Skeletal muscle satellite cell (primary cell): Measurements from ENCODE around the gene SHROOM1.
A peak's percentile ranks its signal among the peaks of the same experiment; 100 is the strongest.

Source experiments
- H3K27me3 ChIP-seq: 2 replicates; pipeline ENCODE4 v1.7.0; 2013; ENCODE audit warnings: low read length; ENCODE audit not compliant: control insufficient read depth, insufficient read depth
- H3K36me3 ChIP-seq: 2 replicates; pipeline ENCODE4 v1.7.0; 2013; ENCODE audit warnings: mild to moderate bottlenecking, control low read depth, low read length; ENCODE audit not compliant: insufficient read depth
- H3K4me1 ChIP-seq: 2 replicates; pipeline ENCODE4 v1.7.0; 2013; ENCODE audit warnings: low read length; ENCODE audit not compliant: control insufficient read depth, insufficient read depth
- H3K4me2 ChIP-seq: 2 replicates; pipeline ENCODE4 v1.7.0; 2013; ENCODE audit warnings: mild to moderate bottlenecking, low read length
- H3K4me3 ChIP-seq: 2 replicates; pipeline ENCODE4 v1.7.0; 2013; ENCODE audit warnings: low read length
- H3K9ac ChIP-seq: 2 replicates; pipeline ENCODE4 v1.7.0; 2013; ENCODE audit warnings: mild to moderate bottlenecking, low read depth, low read length, moderate library complexity
- H3K9me3 ChIP-seq: replicated peaks from 2 replicates; pipeline ENCODE4 v1.7.0; 2013; ENCODE audit warnings: mild to moderate bottlenecking, control low read depth, low read length

The SHROOM1 gene

DNA sequence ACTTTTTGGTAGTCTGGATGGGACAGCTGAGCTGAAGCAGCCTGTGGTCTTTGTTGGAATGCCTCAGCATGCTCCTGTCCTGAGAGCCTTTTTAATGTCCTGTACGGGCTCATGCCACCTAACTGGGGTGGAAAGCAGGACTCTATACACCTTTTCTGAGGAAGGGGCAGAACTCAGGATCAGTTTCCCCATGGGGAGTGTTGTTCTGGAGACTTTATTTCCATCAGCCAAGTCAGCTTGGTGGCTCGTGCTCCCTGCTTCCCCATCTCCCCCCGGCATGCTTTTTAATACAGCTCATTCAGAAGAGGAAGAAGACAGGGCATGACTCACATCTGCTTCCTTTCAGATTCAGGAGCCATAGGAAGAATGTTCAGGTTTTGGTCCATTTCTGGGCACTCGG, 48.3 kb downstream of the SHROOM1 start:
- Histone ChIP-seq H3K4me2 (peak overlapping the region; percentile 9), H3K9me3 (no peaks in the 10 kb centered on the region), H3K27me3 (no peaks in the 10 kb centered on the region), H3K9ac (no peak overlapping the region), H3K4me3 (peak overlapping the region; percentile 5), H3K36me3 (no peaks in the 10 kb centered on the region), H3K4me1 (peaks cover 17% of the 10 kb centered on the region)

DNA sequence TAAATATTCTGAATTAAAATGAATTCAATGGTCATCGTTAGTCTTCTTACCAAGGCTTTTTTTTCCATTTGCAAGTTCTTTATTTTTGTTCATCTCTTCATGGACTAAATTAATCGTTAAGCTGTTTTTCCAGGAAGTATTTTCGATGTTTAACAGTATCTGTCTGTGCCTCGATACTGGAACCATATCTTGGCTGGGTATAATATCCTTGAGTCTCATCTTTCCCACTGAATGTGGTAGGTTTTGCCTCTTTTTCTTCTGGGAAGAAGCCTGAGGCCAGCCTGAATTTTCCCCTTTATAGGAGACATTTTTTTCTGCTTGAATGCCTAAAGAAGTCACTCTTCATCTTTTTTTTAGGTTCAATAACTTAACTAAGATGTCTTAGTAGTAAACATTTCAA, 49.4 kb downstream of the SHROOM1 start:
- Histone ChIP-seq H3K4me1 (peaks cover 16% of the 10 kb centered on the region), H3K27me3 (no peaks in the 10 kb centered on the region), H3K4me2 (no peak overlapping the region), H3K4me3 (no peak overlapping the region), H3K9ac (no peak overlapping the region), H3K9me3 (no peaks in the 10 kb centered on the region), H3K36me3 (no peaks in the 10 kb centered on the region)

DNA sequence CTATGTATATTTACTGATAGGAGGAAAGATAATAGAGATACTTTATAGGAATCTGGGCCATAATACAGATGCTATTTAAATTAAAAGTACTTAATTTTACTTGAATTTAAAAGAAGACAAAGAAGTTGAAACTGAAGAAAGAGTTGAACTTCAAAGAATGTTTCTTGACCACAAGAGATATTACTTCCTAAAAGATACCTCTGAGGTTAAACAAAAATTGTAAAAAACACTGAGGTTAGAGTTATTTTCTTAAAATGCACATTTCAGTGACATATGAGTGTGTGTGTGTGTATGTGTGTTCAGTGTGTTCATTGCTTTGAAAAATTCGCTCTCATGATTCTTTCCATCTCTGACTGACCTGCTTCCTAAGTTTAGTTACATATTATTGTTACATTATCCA, 49.9 kb downstream of the SHROOM1 start:
- no peaks in the 10 kb centered on the region for H3K9me3 ChIP-seq
- no peak overlapping the region for H3K4me2 ChIP-seq
- no peak overlapping the region for H3K4me3 ChIP-seq
- no peaks in the 10 kb centered on the region for H3K27me3 ChIP-seq
- no peaks in the 10 kb centered on the region for H3K36me3 ChIP-seq
- H3K9ac ChIP-seq, result no peak overlapping the region
- peaks cover 19% of the 10 kb centered on the region for H3K4me1 ChIP-seq

DNA sequence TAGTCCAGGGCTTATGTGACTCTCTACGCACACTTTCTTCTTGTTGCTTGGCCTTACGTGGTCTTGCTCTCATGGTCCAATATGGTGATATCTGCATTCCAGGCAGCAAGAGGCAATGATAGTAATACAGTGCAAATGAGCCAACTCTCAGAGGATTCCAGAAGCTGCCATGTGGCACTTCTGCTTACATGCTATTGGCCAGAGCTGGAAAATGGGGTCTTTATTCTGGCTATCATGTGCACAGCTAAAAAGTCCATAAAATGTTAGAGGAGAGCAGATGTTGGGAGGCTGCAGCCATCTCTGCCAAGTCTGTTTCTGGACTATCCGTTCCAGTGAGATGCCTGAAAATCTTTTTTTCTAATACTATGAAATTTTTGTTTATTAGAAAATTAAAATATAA, 50.5 kb downstream of the SHROOM1 start:
- H3K36me3 ChIP-seq, result no peaks in the 10 kb centered on the region
- H3K4me3 ChIP-seq, result no peak overlapping the region
- no peaks in the 10 kb centered on the region for H3K27me3 ChIP-seq

DNA sequence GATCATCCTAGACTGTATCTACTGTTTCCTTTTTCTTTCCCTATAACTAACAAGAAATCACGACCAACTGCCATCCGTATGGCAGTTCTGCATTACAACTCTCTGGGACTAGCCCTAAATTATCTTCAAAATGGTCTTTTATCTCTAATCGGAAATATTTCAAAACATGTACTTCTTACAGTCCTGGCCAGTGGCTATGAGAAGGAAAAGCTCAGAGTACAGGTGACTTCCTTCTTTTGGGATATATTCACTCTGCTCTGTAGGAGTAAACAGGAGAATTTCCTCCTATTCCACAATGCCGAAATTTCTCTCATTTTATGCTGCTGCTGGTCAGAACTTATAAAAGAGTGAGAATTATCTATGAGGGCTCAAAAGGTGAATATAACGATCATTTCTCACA, 51.6 kb downstream of the SHROOM1 start:
- Histone ChIP-seq H3K4me1 (peaks cover 36% of the 10 kb centered on the region), H3K9ac (no peak overlapping the region), H3K36me3 (no peaks in the 10 kb centered on the region), H3K4me2 (no peak overlapping the region), H3K9me3 (no peaks in the 10 kb centered on the region), H3K27me3 (no peaks in the 10 kb centered on the region), H3K4me3 (no peak overlapping the region)

More for the DNA sequence above, 50.5 kb downstream of the SHROOM1 start:
- Histone ChIP-seq H3K9ac (no peak overlapping the region), H3K4me1 (peaks cover 25% of the 10 kb centered on the region), H3K4me2 (no peak overlapping the region), H3K9me3 (no peaks in the 10 kb centered on the region)

DNA sequence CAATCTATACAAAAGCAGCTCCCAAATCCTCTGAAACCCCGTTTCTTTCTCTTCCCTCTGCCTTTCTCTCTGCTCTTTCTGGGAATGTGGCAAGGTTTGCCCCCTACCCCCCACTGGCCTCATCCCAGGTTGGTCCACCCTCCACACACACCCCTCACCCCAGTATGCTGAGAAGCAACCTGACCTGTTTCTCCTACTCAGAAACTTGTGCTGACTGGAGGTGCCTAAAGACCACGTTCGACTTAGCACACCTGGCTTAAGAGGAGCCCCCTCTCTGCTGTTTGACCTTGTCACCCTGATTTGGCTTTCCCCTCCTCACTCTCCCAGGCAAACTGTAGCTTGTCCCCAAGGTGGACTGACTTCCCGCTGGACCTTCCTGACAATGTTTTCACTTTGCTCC, 52.3 kb downstream of the SHROOM1 start:
- peak overlapping the region; percentile 84 for H3K4me3 ChIP-seq

DNA sequence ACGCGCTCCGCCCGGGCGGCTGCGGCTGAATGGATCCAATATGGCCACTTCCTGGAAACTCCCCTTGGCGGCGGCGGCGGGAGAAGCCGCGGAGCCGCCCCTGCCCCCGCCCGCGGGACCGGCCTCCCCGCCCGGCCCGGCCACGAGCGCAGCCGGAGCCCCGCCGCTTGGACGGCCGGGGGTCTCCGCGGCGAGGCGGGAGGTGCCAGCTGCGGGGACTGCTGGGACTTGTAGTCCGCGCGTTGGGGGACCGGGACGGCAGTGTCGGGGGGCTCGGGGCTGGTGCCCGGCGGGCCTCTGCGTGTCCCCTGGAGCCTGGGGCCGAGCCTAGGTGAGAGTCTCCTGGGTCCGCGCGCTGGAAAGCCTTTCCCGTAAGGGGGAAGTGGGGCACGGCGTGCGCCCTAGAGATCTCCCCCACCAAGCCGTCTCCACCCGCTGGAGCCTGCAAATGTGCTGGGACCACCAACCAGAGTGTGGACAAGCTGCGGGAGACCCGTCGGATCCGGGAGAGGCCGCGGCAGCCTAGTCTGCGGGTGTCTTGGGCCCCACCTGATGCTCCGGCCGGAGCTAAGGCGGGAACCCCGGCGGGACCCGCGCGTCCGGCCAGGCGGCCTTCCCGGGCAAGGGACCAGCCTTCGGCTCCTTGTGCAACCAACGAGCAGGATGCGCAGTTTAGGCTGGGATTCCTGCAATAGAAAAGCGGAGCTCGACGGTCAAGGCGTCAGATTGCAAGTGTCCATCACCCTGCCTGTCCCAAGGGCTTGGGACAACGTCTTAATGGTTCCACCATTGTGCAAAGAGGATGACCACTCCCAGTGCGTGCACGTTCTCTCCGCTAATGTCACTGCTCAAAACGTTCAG, 53.0 kb downstream of the SHROOM1 start, which contains the start of gene SEPTIN8:
Gene SEPTIN8, minus strand, starts transcription at position 31 of the 861 bp plus-strand sequence. CDS start 102 bp downstream, outside the sequence.
- Histone ChIP-seq H3K4me2 (peak within 1 kb of the TSS; percentile 97), H3K27me3 (no peaks in the 10 kb centered on the region)

More for the DNA sequence above, 52.3 kb downstream of the SHROOM1 start:
- Histone ChIP-seq H3K4me2 (peak overlapping the region; percentile 97), H3K27me3 (no peaks in the 10 kb centered on the region), H3K9ac (peak overlapping the region; percentile 82), H3K36me3 (no peaks in the 10 kb centered on the region), H3K9me3 (no peaks in the 10 kb centered on the region), H3K4me1 (peaks cover 37% of the 10 kb centered on the region)

DNA sequence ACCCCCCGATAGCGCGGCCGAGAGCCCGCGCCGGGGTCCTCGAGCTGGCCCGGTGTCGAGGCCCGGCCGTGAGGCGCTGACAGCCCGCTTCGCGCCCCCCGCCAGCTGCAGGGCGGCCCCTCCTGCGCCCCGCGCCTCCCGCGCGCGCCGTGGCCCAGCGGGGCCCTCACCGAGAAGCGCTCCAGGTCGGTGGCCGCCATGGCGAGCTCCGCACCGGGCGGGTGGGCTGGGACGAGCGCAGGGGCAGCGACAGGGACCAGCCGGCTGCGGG, 53.6 kb downstream of the SHROOM1 start:
- Histone ChIP-seq H3K4me2 (peak overlapping the region; percentile 97), H3K27me3 (no peaks in the 10 kb centered on the region), H3K4me1 (peaks cover 37% of the 10 kb centered on the region), H3K4me3 (peak overlapping the region; percentile 84), H3K36me3 (no peaks in the 10 kb centered on the region), H3K9ac (peak overlapping the region; percentile 82), H3K9me3 (no peaks in the 10 kb centered on the region)

More for the DNA sequence above, 53.0 kb downstream of the SHROOM1 start, which contains the start of gene SEPTIN8:
- Histone ChIP-seq H3K36me3 (no peaks in the 10 kb centered on the region), H3K4me3 (peak within 1 kb of the TSS; percentile 84), H3K9me3 (no peaks in the 10 kb centered on the region), H3K9ac (peak within 1 kb of the TSS; percentile 82), H3K4me1 (peaks cover 37% of the 10 kb centered on the region)

DNA sequence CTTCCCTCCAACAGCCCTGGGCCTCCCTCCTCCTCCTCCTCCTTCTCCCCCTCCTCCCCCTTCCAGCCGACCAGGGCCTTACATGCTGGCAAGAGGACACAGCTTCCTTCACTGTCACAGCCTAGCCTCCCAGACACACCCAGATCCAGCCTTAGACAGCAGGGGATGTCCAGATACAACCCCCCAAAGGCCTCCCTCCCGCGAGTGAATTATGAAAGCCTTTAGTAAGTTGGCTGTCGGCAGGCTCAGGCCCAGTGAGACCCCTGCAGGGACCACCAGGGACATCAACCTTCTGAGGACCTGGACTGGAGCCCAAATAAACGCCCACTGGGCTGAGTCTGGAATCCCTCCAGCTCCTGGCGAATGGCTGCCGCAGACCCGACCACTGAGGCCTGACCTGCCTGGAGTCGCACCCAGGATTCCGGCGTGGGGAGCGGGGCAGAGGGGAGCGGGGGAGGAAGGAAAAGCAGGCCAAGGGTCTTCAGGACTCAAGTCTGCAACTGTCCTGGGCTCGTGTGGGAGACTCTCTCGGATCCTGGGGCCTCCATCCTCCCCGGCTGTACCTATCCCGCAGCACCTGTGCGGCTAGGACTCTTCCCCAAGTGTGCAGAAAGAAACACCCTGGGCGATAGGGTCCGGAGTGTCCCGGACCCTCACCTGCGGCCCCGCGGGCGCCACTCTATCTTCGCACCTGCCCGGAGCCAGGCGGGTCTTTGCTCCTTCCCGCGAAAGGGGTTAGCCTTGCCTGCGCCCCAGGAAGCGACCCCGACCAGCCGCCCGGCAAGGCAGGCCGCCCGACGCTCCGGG, 54.1 kb downstream of the SHROOM1 start:
- H3K36me3 ChIP-seq, result no peaks in the 10 kb centered on the region
- peak overlapping the region; percentile 82 for H3K9ac ChIP-seq
- H3K9me3 ChIP-seq, result no peaks in the 10 kb centered on the region
- peak overlapping the region; percentile 84 for H3K4me3 ChIP-seq
- H3K4me1 ChIP-seq, result peaks cover 40% of the 10 kb centered on the region
- H3K4me2 ChIP-seq, result peak overlapping the region; percentile 97
- no peaks in the 10 kb centered on the region for H3K27me3 ChIP-seq

DNA sequence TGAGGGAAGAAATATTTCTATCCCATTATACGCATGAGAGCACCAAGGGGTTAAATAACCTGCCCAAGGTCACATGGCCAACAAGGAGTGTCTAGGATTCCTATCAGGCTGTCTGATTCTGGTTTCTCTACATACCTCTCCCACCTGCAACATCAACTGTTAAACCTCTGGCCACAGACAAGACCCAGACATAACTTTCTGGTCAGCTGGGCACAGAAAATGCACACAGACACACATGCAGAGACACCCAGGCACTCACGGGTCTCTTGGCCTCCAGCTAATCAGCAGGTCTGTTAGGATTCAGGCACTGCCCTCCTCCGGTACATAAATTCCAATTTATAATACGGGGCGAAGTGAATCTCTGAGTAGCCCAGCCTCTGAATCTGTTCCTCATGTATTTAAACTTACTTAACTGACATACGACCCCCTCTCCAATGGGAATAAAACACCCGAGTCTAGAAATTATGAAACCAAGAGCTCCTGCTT, 54.9 kb downstream of the SHROOM1 start:
- H3K4me3 ChIP-seq, result peak overlapping the region; percentile 84
- peak overlapping the region; percentile 97 for H3K4me2 ChIP-seq
- H3K36me3 ChIP-seq, result no peaks in the 10 kb centered on the region
- no peaks in the 10 kb centered on the region for H3K9me3 ChIP-seq
- peak overlapping the region; percentile 82 for H3K9ac ChIP-seq
- no peaks in the 10 kb centered on the region for H3K27me3 ChIP-seq
- H3K4me1 ChIP-seq, result peaks cover 46% of the 10 kb centered on the region

DNA sequence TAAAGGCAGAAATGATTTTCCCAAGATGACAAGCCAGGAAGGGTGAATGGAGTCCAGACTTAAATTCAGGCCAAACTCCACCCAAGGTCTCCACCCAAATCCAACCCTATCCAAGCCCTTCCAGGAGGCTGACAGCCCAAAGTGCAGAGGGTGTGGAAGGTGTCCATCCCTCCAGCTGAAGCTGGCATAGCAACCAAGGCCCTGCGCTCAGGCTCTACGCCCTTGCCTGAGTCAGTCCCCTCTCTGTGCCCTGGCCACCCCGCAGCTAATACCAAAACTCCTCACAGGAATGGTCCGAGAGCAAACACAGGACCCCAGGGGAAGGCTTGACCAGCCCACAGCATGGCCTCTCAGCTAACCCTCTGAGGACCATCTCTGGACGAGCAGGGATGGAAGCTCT, 55.6 kb downstream of the SHROOM1 start:
- H3K27me3 ChIP-seq, result no peaks in the 10 kb centered on the region
- peak overlapping the region; percentile 37 for H3K4me2 ChIP-seq
- no peaks in the 10 kb centered on the region for H3K9me3 ChIP-seq
- H3K36me3 ChIP-seq, result no peaks in the 10 kb centered on the region
- H3K4me3 ChIP-seq, result peak overlapping the region; percentile 5
- H3K9ac ChIP-seq, result no peak overlapping the region
- peaks cover 46% of the 10 kb centered on the region for H3K4me1 ChIP-seq
